Activated B cell treated with CpG ODN at 0.5 μM for 24 hours (primary cell): ENCODE results near the gene EMILIN2. TPM values are rescaled to one million over a fixed set of nuclear protein-coding genes. Genes with fewer than 3 reads are reported as not detected.

Source experiments
- ATAC-seq: fragments of 200-7000 bp; cut with Tn5 transposase; one replicate; pipeline ENCODE4 v1.10.0; 2021; ENCODE audit warnings: low read depth, mild to moderate bottlenecking, moderate library complexity
- CTCF ChIA-PET: fragments of 350-600 bp; sonication (Branson Sonifier 250); formaldehyde crosslinking; loops from one replicate; lab custom pipeline; 2021; ENCODE audit warnings: antibody characterized with exemption; lab: Charles Lee
- POLR2A ChIA-PET: fragments of 350-600 bp; sonication (Branson Sonifier 250); formaldehyde crosslinking; loops from one replicate; lab custom pipeline; 2021; ENCODE audit warnings: antibody characterized with exemption; lab: Charles Lee
- DNase-seq: peaks from one replicate; pipeline ENCODE4 v3.0.0; 2022
- H3K27ac Mint-ChIP-seq: one replicate; pipeline ENCODE4 v1.8.0; 2020; ENCODE audit warnings: mixed read lengths
- H3K27me3 Mint-ChIP-seq: one replicate; pipeline ENCODE4 v1.8.0; 2021; ENCODE audit warnings: mixed read lengths
- H3K36me3 Mint-ChIP-seq: one replicate; pipeline ENCODE4 v1.8.0; 2021; ENCODE audit warnings: low read depth, mixed read lengths
- H3K4me1 Mint-ChIP-seq: one replicate; pipeline ENCODE4 v1.8.0; 2021; ENCODE audit warnings: mixed read lengths
- H3K4me3 Mint-ChIP-seq: one replicate; pipeline ENCODE4 v1.8.0; 2020; ENCODE audit warnings: mild to moderate bottlenecking, mixed read lengths
- H3K9me3 Mint-ChIP-seq: one replicate; pipeline ENCODE4 v1.8.0; 2020; ENCODE audit warnings: mixed read lengths
- intact Hi-C: fragments of 100-400 bp; cut with micrococcal nuclease; formaldehyde crosslinking; loops from one replicate; pipeline ENCODE4 v1.15.1; 2024
- total RNA-seq: library from RNA; stranded (reverse); gene quantifications from 2 replicates; pipeline ENCODE4 v1.2.3, GENCODE V29; 2022
- TF ChIP-seq, protein P1 (sequence below): fragments of 200-600 bp; IDR thresholded peaks from one replicate; pipeline ENCODE4 v1.8.0; 2022; ENCODE audit warnings: antibody characterized with exemption, mild to moderate bottlenecking

EMILIN2 gene
- total RNA-seq, 1 donor from 2014 or later = 80.9 TPM

DNA sequence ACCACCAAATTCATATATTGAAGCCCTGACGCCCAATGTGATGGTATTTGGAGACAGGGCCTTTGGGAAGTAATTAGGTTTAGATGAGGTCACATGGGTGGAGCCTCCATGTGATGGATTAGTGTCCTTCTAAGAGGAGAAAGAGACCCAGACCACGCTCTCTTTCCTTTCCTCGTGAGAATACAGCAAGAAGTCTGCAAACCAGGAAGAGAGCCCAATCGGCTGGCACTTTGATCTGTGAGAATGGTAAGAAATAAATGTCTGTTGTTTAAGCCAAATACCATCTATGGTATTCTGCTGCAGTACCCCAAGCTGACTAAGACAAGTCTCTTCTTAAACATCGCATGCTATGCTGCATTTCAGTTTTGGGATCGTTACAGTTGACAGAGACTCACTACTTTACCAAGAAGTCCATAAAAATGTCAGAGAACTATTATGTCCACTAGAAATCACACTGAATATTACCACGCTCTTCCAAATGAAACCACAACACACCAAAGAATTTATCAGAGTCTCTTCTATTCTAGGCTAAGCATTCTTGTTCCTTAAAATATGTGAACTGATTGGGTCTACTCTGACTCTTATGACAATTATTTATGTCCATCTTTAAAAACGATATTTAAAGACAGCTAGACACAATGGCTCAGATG lies 117.7 kb downstream of the EMILIN2 start:
- Mint-ChIP-seq H3K27ac (no peak overlapping the region), H3K36me3 (no peaks in the 10 kb centered on the region), H3K27me3 (no peaks in the 10 kb centered on the region), H3K9me3 (no peaks in the 10 kb centered on the region), H3K4me1 (peaks cover 91% of the 10 kb centered on the region), H3K4me3 (no peak overlapping the region)
- ATAC-seq (no peak), DNase-seq (no peak)
- TF ChIP-seq, protein P1, sequence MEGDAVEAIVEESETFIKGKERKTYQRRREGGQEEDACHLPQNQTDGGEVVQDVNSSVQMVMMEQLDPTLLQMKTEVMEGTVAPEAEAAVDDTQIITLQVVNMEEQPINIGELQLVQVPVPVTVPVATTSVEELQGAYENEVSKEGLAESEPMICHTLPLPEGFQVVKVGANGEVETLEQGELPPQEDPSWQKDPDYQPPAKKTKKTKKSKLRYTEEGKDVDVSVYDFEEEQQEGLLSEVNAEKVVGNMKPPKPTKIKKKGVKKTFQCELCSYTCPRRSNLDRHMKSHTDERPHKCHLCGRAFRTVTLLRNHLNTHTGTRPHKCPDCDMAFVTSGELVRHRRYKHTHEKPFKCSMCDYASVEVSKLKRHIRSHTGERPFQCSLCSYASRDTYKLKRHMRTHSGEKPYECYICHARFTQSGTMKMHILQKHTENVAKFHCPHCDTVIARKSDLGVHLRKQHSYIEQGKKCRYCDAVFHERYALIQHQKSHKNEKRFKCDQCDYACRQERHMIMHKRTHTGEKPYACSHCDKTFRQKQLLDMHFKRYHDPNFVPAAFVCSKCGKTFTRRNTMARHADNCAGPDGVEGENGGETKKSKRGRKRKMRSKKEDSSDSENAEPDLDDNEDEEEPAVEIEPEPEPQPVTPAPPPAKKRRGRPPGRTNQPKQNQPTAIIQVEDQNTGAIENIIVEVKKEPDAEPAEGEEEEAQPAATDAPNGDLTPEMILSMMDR = no peak
- CTCF ChIA-PET = no interaction called here
- POLR2A ChIA-PET = interaction anchor here (8.4 to 10.5 kb wide), 2 partner anchors 10 to 282 kb away, joined by 55 to 294 read pairs; partner anchors contain the start of gene MYL12A
- intact Hi-C loops = loop anchor here (5.0 kb wide), 2 partner anchors 488 to 633 kb away; partner anchors contain the start of gene TGIF1

Other genes starting within 250 kb of the EMILIN2 start
- 111 and 144 TPM in 2 replicates for gene SMCHD1, start 191.3 kb upstream of the EMILIN2 start, total RNA-seq
- 21.8 and 24.4 TPM in 2 replicates for gene LPIN2, start 166.1 kb downstream of the EMILIN2 start, total RNA-seq